Activated naive CD4-positive, alpha-beta T cell treated with anti-CD3 and anti-CD28 coated beads, Interleukin-2, amount 10 ng/mL, durations not matched to agents 7 days and 5 days (primary cell): Measurements from ENCODE around the gene FAM107A.

Experiments
- CTCF ChIA-PET: fragments of 350-600 bp; sonication (Branson Sonifier 250); formaldehyde crosslinking; loops from one replicate; lab custom pipeline; 2021; ENCODE audit warnings: antibody characterized with exemption; lab: Charles Lee
- DNase-seq: peaks from one replicate; pipeline ENCODE4 v3.0.0-alpha.2; 2020
- H3K27ac Mint-ChIP-seq: one replicate; pipeline ENCODE4 v1.8.0; 2021; ENCODE audit warnings: mild to moderate bottlenecking, moderate library complexity, mixed read lengths
- H3K27me3 Mint-ChIP-seq: one replicate; pipeline ENCODE4 v1.8.0; 2021; ENCODE audit warnings: mild to moderate bottlenecking, mixed read lengths
- H3K36me3 Mint-ChIP-seq: one replicate; pipeline ENCODE4 v1.8.0; 2021; ENCODE audit warnings: mixed read lengths
- H3K4me1 Mint-ChIP-seq: one replicate; pipeline ENCODE4 v1.8.0; 2021; ENCODE audit warnings: mixed read lengths
- H3K4me3 Mint-ChIP-seq: one replicate; pipeline ENCODE4 v1.8.0; 2021; ENCODE audit warnings: mild to moderate bottlenecking, moderate library complexity, mixed read lengths
- H3K9me3 Mint-ChIP-seq: one replicate; pipeline ENCODE4 v1.8.0; 2021; ENCODE audit warnings: mixed read lengths

The FAM107A gene

GRCh38 chr3:58520403-58521335 lies 56.5 kb downstream of the FAM107A start:
- Mint-ChIP-seq H3K4me1 (no peaks in the 10 kb centered on the region), H3K9me3 (no peaks in the 10 kb centered on the region), H3K27ac (no peak overlapping the region), H3K27me3 (peaks cover 6% of the 10 kb centered on the region), H3K36me3 (no peaks in the 10 kb centered on the region), H3K4me3 (no peak overlapping the region)
- no peak for DNase-seq
- CTCF ChIA-PET = interaction anchor here (0.6 to 1.6 kb wide), 2 partner anchors 9 to 30 kb away, joined by 3 to 4 read pairs; no protein-coding TSS in a partner anchor

- CTCF ChIA-PET = no interaction called here
These were observed 57.4 kb downstream of the FAM107A start for GRCh38 chr3:58519668-58520402.

GRCh38 chr3:58518291-58518789 lies 58.9 kb downstream of the FAM107A start:
- Mint-ChIP-seq H3K27me3 (peaks cover 6% of the 10 kb centered on the region), H3K4me1 (no peaks in the 10 kb centered on the region), H3K4me3 (no peak overlapping the region), H3K9me3 (no peaks in the 10 kb centered on the region), H3K36me3 (no peaks in the 10 kb centered on the region), H3K27ac (no peak overlapping the region)
- CTCF ChIA-PET = interaction anchor here (0.8 kb wide), 1 partner anchor 127 kb away, joined by 3 read pairs; no protein-coding TSS in a partner anchor
- no peak for DNase-seq

More at GRCh38 chr3:58519668-58520402, 57.4 kb downstream of the FAM107A start:
- Mint-ChIP-seq H3K4me1 (no peaks in the 10 kb centered on the region), H3K9me3 (no peaks in the 10 kb centered on the region), H3K4me3 (no peak overlapping the region), H3K36me3 (no peaks in the 10 kb centered on the region), H3K27me3 (peaks cover 6% of the 10 kb centered on the region), H3K27ac (no peak overlapping the region)
- DNase-seq = no peak

- Mint-ChIP-seq H3K4me3 (no peak overlapping the region), H3K27ac (no peak overlapping the region), H3K4me1 (no peaks in the 10 kb centered on the region), H3K27me3 (no peaks in the 10 kb centered on the region), H3K9me3 (no peaks in the 10 kb centered on the region), H3K36me3 (no peaks in the 10 kb centered on the region)
- no peak for DNase-seq
- CTCF ChIA-PET = no interaction called here
These were observed 62.8 kb downstream of the FAM107A start for GRCh38 chr3:58514405-58514804.
